Right ventricle myocardium inferior (tissue), 1 donor: ENCODE measurements around the gene ZCCHC24. TPM values are rescaled to one million over a fixed set of nuclear protein-coding genes. Genes with fewer than 3 reads are reported as not detected.

Experiments used
- ATAC-seq: fragments of 200-7000 bp; cut with Tn5 transposase; one replicate; pipeline ENCODE4 v1.9.1; 2020; ENCODE audit warnings: mild to moderate bottlenecking, moderate library complexity
- DNase-seq: peaks from one replicate; pipeline ENCODE4 v3.0.0; 2021; ENCODE audit errors: missing footprints
- intact Hi-C: fragments of 100-400 bp; cut with DNase I; formaldehyde crosslinking; loops from one replicate; pipeline ENCODE4 v1.11.0; 2022
- total RNA-seq: library from RNA; stranded (reverse); fragmentation: NEBNext Ultra II Directional; extraction: Animal tissue kit (Norgen Biotek cat#: 25700); gene quantifications from one replicate; pipeline ENCODE4 v1.2.1, GENCODE V29; 2021
- donor health status: DM: no; HTN: yes; CAD: no; lungs with severe emphysema.

ZCCHC24 gene
- total RNA-seq, 1 donor from 2014 or later, result 60.1 TPM

GRCh38 chr10:79360499-79361342, 84.7 kb downstream of the ZCCHC24 start:
- ATAC-seq, result no peak
- no peak for DNase-seq
- intact Hi-C loops, result no loop called here

- intact Hi-C loops, result no loop called here
- DNase-seq, result no peak
- ATAC-seq, result no peak
Observed at GRCh38 chr10:79359816-79360498, 85.5 kb downstream of the ZCCHC24 start.

- no peak for DNase-seq
- intact Hi-C loops, result no loop called here
- ATAC-seq, result no peak
Observed at GRCh38 chr10:79358811-79359210, 86.6 kb downstream of the ZCCHC24 start.

GRCh38 chr10:79357180-79357579, 88.2 kb downstream of the ZCCHC24 start:
- intact Hi-C loops, result no loop called here
- ATAC-seq, result no peak

GRCh38 chr10:79356104-79356503, 89.3 kb downstream of the ZCCHC24 start:
- DNase-seq (no peak), ATAC-seq (no peak)
- intact Hi-C loops, result no loop called here

More at GRCh38 chr10:79357180-79357579, 88.2 kb downstream of the ZCCHC24 start:
- no peak for DNase-seq

DNA sequence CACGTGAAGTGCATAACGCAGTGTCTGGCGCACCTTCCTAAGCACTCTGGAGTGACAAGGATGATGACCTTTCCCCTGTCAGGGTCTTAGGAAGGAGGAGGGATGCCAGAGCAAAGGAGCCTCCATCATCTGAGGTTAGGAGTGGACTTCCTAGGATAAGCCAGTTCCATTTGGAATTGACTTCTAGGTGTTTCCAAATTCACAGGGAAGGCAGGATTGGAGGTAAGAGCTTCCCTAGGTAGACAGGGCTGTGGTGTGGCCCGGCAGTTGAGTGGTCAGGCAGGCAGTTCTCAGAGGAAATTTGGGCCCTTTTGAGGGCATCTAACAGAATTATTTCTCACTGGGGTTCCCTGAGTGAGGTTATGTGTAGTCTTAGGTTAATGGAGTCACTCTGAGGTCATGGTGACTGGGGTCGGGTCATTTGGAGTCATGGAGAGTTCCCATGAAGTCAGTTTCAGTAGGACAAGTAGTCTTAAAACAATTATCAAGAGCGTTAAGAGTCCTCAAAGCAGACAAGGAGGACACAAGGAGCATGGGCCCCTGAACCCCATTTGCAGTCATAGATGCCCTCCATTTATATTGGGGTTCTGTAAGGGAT, 89.9 kb downstream of the ZCCHC24 start:
- intact Hi-C loops, result no loop called here

DNA sequence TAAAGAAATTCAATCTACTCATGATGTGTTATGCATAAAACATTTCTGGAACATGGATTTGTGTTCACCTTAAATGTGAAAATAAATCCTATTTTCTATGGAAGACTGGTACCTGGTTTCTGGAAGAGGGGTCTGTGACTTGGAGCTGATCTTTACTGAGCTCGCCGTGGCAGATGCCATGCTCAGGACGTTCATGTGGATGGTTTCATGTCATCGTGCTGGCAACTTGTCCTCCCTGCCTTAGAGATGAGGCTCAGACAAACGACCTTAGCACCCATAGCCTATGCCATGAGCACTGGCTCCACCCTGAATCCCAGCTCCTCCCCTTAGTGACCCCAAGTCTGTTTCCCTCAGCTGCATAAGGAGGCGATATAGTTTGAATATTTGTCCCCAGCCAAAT, 90.8 kb downstream of the ZCCHC24 start:
- ATAC-seq (no peak), DNase-seq (no peak)
- intact Hi-C loops, result no loop called here

More for the DNA sequence above, 89.9 kb downstream of the ZCCHC24 start:
- ATAC-seq (no peak), DNase-seq (no peak)

- DNase-seq, result no peak
- no peak for ATAC-seq
Observed at GRCh38 chr10:79354141-79354540, 91.3 kb downstream of the ZCCHC24 start.

DNA sequence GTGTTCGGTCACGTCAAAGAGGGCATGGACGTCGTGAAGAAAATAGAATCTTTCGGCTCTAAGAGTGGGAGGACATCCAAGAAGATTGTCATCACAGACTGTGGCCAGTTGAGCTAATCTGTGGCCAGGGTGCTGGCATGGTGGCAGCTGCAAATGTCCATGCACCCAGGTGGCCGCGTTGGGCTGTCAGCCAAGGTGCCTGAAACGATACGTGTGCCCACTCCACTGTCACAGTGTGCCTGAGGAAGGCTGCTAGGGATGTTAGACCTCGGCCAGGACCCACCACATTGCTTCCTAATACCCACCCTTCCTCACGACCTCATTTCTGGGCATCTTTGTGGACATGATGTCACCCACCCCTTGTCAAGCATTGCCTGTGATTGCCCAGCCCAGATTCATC, 91.7 kb downstream of the ZCCHC24 start:
- ATAC-seq (no peak), DNase-seq (no peak)
- intact Hi-C loops, result no loop called here

More at GRCh38 chr10:79354141-79354540, 91.3 kb downstream of the ZCCHC24 start:
- intact Hi-C loops, result no loop called here

- intact Hi-C loops, result no loop called here
- ATAC-seq (no peak), DNase-seq (no peak)
Observed at GRCh38 chr10:79353000-79353406, 92.4 kb downstream of the ZCCHC24 start.

DNA sequence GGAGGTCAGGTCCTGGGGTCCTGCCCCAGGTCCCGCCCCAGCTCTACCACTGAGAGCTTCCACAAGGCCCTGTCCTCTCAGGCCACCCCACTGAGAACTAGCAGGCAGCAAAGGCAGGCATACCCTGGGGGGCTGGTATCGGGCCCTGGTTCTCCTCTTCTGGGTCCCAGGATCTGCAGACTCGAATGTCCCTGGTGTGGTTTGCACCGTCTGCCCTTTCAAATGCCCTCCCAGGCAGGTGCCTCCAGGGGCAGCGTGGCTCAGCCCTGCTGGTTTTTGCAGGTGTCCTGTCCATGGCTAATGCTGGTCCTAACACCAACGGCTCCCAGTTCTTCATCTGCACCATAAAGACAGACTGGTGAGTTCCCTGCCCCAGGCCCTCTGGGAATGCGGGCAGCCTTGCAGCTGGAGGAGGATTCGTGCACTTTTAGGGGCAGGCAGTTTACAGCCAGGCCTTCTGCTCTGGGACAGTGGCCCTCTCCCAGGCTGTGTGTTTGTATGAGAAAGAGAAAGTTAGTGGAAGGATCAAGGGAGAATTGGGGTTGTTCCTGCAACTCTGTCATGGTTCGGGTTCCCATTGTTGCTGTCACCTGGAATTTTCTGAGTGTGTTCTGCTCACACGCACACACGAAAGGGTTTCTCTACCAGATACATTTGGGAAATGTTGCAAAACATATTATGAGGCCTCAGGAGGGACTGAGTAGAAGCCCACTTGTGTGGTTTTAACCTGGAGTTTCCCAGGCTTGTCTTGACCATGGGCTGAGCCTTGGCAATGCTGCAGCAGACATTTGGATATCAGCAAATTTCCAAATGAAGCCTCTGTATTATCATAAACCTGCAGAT, 93.2 kb downstream of the ZCCHC24 start:
- ATAC-seq (no peak), DNase-seq (no peak)
- intact Hi-C loops, result no loop called here

DNA sequence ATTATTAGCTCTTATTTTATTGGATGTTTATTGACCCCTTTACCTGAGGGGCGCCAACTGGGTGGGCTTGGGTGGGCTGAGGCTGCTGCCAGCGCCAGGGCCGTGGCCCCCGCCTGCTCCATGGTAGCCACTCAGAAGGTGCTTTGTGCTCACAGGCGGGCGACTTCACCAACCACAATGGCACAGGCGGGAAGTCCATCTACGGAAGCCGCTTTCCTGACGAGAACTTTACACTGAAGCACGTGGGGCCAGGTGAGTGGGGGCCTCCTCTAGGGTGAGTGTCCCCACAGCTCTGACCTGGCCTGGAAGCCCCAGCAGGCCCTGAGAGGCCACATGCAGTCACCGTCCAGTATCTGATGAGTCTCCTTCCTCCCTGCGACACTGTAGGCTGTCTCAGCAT, 94.1 kb downstream of the ZCCHC24 start:
- intact Hi-C loops, result no loop called here
- ATAC-seq (no peak), DNase-seq (no peak)

GRCh38 chr10:79350407-79351154, 94.8 kb downstream of the ZCCHC24 start:
- ATAC-seq (no peak), DNase-seq (no peak)
- intact Hi-C loops, result no loop called here

DNA sequence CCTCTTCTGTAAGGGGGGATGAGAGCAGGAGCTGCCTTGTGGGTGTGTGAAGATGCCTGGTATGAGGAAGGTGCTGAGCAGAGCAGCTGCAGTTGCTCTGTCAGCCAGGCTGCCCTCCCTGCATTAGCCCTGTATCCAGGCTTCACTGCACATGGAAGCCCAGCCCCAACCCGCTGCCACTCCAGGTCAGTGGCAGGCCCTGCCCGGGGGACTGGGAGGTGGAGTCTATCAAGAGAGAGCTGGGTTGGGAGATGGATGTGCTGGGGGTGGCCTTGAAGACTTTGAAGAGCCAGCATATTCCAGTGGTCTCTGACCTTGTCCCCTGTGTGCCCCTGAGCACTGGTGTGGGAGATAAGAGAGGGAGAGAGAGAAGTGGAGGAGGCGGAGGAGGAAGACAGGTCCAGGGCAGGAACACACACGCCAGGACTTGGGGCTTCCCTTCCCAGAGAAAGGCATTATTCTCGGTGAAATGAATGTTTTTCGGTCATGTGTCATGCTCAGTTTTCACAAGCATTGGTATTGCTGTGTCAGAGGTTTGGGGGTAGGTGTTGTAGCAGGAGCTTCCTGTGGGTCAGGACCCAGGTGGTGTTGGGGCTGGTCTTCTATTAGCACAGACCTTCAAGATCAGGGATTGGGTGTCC, 95.5 kb downstream of the ZCCHC24 start:
- intact Hi-C loops, result no loop called here
- DNase-seq (no peak), ATAC-seq (no peak)

DNA sequence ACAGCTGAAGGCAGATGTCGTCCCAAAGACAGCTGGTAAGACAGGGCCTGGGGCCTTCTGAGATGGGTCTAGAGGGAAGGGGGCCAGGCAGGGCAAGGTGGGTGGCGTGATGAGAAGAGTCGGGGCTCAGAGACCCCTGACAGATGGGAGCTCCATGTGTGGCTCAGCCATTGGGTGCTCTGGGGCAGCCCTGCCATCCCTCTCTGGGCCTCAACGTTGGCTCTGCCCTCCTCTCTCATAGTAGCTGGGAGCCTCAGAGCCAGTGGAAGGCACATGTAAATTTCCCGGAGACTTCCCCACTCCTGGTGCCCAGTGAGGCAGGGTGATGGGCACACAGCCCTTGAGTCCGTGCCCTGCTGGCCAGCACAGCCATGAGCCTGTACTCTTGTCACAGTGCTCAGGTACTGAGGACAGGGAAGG, 96.3 kb downstream of the ZCCHC24 start:
- DNase-seq (no peak), ATAC-seq (no peak)
- intact Hi-C loops, result no loop called here

DNA sequence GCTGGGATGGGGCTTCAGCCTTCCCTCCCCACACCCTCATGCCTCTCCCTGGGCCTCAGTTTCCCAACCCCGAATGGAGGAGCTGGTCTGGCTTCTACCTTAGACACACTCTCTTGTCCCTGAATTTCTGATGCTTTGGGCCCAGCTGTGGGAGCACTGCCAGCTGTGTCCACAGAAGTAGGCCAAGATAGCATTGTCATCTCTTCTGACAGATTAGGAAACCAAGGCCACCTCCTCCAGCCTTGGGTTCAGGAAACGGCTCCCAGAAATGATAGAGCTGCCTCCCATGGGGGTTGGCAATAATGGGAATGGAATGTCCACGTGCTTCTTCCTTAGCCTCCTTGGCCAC, 96.8 kb downstream of the ZCCHC24 start:
- intact Hi-C loops, result no loop called here
- no peak for DNase-seq
- ATAC-seq, result no peak

- intact Hi-C loops, result no loop called here
- ATAC-seq (peak; percentile 57), DNase-seq (peak; percentile 89)
Observed at GRCh38 chr10:79347894-79348639, 97.4 kb downstream of the ZCCHC24 start.
